GM18873 (cell line): ENCODE results near the gene MPDU1.

Experiments
- ATAC-seq: cut with Tn5 transposase; IDR thresholded peaks from one replicate; pipeline ENCODE4 v1.9.1; 2021; ENCODE audit warnings: mild to moderate bottlenecking, moderate library complexity, moderate number of reproducible peaks; ENCODE audit not compliant: unreplicated experiment, low FRiP score

Gene MPDU1

DNA sequence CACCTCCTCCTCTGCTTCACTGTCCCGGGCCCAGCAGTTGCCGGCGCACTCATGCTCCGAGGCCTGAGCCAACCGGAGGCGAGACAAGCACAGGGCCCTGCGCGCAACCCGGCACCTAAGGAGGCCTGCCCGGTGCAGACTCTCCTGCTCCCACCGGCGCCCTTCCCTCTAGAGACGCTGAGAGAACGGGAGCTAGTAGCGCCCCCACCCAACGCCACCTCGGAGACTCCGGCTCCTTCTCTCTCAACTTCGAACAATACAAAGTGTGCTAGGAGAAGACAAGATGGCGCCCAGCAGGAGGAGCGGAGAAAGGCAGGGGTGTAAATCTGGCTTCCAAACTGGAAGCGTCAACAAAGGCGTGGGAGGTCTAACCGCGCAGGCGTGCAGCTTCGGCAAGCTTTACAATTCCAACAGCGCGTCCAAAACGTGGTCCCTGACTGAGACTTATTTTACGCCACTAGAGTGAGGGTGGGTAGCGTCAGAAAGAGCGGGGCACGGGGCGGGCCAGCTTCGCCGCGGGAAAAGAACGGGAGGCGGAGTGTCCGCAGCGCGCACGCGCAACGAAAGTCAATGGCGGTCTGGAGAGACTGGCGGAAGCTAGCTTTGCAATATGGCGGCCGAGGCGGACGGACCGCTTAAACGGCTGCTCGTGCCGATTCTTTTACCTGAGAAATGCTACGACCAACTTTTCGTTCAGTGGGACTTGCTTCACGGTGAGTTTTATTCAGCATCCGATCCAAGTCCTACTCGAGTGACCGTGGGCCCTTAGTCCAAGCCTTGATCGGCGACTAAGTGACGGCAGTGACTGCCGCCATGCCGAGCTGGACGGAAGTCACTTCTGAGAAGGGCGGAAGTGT, at the start of gene MPDU1:
Gene MPDU1, plus strand, starts transcription at position 600 of the 857 bp plus-strand sequence. Its CDS starts 11 bp downstream, at position 611.
- ATAC-seq: peak; percentile 65

DNA sequence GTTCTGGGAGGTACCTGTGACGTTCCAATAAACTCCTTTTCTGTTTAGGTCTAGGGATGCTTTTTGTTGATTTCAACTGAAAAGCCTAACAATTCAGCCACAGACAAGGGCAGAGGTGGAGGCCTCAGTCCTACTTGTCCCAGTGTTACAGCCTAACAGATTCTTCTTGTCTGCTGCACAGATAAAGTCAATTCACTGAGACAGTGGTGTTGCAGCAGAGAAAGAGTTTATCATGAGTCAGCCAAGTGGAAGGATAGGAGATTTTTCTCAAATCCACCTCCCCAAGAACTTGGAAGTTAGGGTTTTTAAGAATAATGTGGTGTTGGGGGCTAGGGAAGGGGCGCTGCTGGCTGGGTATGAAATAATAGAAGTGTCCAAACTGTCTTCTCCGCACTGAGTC, 45.6 kb upstream of the MPDU1 start:
- no peak for ATAC-seq

DNA sequence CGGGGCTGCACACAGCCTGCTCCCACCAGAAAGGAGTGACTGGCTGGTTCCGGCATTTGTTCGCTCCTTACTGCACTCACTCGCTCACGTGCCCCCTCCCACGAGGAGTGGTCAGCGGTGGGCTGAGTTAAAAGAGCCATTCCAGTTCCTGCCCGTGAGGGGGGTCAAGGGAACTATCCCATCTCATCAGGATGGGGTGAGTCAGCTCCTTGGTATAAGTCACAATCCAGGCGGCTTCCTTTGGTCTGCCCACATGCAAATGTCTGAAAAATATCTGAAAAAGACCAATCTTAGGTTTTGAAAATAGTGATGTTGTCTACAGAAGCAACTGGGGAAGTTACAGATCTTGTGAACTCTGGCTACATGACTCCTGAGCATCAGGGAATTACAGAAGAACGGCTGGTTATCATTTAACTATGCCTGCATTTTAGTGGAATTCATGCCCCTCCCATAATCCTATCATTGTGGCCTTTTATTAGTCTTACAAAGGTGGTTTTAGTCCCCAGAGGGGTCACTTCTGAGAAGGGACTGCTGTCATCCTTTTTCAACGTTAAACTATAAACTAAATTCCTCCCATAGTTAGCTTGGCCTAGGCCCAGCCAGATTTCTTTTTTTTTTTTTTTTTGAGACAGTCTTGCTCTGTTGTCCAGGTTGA, 44.6 kb upstream of the MPDU1 start:
- no peak for ATAC-seq

DNA sequence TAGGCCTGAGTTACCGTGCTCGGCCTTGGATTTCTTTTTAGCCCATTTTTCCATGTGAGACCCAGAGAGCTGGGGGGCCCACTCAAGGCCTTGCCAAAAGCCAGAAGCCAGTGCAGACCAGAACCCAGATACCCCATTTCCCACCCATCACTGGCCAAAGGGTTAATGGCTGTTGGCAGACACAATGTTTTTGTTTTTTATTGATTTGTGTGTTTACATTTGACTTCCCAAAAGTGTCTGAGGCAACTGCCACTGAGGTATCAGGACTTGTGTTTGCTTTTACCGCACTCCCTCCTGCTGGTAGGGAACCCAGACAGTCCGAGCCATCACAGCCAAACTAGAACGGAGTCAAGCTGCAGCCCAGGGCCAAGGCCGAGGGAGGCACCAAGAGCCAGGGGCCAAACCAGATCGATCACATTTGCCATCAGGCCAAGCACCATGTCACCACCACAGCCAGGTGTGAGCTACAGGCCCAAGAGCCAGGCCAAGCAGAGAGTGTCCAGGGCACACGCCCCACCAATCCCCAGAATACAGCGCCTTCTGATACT, 42.5 kb upstream of the MPDU1 start:
- no peak for ATAC-seq

DNA sequence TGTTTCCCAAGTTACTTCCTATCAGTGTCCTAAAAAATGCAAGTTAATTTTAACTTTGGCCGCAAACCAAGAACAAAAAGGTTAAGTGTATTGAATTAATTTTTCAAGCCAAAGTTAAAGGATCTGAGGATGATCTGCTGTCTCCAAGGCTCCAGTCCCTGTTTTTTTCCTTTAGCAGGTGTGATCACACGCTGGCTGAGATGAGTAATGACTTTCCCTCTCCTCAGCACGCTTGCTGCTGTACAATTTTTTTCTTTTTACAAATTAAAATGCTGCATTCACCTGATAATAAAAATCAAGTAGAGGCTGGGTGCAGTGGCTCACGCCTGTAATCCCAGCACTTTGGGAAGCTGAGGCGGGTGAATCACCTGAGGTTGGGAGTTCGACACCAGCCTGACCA, 38.7 kb upstream of the MPDU1 start:
- no peak for ATAC-seq

DNA sequence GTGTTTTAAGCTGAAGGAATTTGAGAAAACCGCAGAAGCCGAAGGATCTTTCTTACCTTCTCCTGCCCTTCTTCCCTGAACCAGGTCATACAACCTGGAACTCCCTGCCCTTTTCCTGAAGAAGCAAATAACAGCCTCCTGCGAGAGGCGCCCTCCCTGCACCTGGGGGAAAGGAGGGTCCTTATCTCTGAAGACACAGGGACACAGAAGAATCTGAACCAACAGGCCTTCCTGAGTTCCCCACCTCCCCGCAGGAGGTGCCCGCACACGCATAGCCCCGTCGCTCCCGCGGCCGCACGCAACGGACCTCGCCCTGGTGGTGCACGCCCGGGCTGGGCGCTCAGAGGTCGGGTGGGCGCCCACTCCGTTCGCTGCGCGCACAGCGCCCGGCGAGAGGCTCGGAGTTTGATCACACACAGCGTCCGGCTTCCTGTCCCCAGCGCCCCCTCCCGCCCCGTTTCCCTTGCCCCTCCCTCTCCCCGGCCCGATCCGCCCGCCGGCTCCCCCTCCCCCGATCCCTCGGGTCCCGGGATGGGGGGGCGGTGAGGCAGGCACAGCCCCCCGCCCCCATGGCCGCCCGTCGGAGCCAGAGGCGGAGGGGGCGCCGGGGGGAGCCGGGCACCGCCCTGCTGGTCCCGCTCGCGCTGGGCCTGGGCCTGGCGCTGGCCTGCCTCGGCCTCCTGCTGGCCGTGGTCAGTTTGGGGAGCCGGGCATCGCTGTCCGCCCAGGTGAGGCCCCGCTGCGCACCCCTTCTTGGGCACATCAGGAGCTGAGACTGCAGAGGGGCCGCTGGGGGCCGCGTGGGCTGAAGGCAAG, 34.9 kb upstream of the MPDU1 start, which contains the start of gene TNFSF12:
Gene TNFSF12, plus strand, starts transcription at position 474 of the 816 bp plus-strand sequence. Its CDS starts 96 bp downstream, at position 570.
- ATAC-seq: no peak

DNA sequence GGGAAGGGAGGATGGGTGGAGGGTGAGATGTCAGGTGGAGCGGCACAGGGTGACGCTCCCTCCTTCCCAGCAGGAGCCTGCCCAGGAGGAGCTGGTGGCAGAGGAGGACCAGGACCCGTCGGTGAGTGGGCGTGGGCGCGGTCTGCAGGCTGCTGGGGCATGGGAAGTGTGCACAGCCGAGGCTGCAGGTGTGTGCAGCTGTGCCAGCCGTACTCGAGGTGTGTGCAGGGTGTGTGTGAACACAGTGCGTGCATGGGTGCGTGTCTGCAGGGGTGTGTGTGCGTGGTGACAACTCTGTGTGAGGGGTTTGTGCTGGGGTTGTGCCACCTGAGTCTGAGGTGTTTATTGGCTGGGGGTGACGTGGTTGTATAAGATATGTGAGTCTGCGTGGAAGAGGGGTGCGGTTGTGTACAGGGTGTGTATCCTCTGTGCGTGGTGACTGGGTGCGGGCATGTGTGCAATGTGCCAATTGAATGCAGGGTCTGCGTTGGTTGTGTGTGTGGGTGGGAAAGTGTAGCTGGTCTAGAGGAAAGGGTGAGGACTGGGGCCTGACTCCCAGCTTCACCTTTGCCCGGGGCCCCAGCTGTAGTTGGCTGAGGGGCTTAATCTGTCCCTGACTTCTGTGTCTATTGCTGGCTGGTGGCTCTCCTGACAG, 34.1 kb upstream of the MPDU1 start:
- no peak for ATAC-seq

DNA sequence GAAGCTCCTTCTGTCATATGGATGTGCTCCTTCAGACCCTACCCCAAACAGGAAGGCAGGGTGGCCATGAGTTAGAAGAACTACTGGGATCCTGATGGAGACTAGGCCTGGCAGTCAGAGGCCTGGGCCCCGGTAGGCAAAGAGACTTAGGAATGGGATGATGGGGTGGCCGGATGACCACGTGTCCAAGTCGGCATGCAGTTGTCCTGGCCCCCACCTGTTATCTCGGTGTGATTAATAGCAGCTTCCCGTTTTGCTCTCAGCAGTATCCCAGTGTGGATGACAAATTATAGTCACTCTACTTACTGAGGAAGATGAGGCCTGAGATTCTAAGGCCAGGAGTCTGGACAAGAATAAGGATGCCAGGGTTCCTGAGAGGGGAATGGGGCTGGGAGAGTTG, 33.3 kb upstream of the MPDU1 start:
- ATAC-seq: no peak

DNA sequence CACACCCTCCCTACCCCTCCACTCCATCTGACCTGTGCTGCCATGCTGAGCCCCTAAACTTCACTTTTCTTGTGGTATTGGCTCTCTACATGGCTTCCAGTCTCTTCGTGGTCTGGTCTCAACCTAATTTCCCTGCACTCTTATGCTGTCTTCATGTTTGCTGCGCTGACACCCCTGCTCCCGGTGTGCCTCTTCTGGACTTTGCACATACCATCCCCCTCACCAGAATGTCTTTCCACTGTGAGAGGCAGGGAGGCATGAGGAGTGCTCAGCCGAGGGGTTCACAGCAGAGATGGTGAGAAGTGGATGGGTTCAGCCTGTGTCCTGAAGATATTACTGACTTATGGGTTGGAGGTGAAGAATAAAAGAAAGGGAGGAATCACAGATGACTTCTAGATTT, 32.3 kb upstream of the MPDU1 start:
- ATAC-seq: no peak

DNA sequence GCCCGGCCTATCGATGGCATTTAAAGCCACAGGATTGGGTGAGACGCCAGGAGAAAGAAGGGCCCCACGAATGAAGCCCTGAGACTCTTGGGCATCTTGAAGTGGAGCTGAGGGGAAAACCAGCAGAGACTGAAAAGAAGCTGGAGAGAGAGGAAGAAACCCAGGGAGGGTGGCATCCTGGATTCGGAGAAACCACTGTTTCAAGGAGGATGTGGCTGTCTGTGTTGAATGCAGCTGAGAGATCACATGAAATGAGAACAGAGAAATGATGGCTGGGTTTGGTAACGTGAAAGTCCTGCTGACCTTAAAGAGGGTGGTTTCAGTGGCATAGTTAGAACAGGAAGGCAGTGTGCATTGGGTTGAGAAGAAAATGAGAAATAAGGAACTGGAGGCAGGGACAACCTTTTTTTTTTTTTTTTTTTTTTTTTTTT, 31.0 kb upstream of the MPDU1 start:
- ATAC-seq: peak; percentile 57

DNA sequence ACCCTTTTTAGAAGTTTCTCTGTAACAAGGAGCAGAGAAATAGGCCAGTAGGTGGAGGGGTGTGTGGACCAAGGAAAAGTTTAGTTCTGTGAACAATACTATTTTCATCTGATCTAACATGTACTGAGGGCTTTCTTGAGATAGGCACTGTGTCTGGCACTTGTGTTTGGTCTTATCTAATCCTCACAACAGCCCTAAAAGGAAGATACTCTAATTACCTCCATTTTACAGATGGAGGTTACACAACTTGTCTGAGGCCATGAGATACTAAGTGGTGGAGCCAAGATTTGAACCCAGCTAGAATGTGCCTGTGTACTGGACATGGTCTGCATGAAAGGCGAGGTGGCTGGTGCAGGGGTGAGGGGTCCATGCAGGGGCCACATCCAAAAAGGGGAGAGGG, 30.3 kb upstream of the MPDU1 start:
- ATAC-seq: no peak

DNA sequence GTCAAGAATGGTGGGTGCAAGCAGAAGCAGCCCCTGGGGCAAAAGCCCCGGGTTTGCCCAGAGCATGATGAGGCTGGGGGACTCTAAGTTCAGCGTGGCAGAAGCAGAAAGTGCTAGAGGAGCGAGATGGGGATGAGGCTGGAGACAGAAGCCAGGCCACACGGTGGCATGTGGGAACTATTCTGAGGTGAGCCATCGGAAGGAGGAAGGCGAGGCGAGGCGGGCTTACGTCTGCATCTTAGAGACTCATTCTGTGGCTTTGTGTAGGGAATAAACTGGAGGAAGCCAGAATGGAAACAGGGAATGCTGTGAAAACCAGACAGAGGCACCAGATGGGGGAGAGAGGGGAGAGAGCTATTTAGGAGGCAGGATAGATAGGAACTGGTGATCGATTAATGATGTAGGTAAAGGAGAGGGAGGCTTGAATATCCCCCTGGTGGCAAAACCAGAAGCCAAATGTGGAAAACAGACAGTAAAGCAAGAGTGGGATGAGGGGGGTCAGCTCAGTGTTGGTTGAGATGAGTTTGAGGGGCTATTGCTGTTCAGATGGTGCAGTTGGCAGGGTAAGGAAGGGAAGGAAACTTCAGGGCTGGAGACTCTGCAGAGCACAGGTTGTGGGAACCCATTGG, 28.2 kb upstream of the MPDU1 start:
- ATAC-seq: no peak

DNA sequence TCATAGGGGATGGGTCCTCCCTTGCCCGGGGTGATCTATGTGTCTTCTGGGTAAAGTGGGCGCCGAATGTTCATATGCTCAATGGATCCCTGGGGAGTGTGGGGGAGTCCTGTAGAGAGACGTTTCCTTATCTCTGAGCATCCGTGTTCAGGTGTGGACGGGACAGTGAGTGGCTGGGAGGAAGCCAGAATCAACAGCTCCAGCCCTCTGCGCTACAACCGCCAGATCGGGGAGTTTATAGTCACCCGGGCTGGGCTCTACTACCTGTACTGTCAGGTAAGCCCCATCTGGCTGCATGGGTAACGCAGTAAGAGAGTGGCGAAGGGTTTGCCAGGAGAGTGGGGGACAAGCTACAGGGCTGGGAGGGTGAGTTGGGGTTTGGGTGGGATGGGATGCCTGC, 27.0 kb upstream of the MPDU1 start:
- no peak for ATAC-seq

DNA sequence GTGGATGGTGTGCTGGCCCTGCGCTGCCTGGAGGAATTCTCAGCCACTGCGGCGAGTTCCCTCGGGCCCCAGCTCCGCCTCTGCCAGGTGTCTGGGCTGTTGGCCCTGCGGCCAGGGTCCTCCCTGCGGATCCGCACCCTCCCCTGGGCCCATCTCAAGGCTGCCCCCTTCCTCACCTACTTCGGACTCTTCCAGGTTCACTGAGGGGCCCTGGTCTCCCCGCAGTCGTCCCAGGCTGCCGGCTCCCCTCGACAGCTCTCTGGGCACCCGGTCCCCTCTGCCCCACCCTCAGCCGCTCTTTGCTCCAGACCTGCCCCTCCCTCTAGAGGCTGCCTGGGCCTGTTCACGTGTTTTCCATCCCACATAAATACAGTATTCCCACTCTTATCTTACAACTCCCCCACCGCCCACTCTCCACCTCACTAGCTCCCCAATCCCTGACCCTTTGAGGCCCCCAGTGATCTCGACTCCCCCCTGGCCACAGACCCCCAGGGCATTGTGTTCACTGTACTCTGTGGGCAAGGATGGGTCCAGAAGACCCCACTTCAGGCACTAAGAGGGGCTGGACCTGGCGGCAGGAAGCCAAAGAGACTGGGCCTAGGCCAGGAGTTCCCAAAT, 26.4 kb upstream of the MPDU1 start:
- ATAC-seq: no peak

DNA sequence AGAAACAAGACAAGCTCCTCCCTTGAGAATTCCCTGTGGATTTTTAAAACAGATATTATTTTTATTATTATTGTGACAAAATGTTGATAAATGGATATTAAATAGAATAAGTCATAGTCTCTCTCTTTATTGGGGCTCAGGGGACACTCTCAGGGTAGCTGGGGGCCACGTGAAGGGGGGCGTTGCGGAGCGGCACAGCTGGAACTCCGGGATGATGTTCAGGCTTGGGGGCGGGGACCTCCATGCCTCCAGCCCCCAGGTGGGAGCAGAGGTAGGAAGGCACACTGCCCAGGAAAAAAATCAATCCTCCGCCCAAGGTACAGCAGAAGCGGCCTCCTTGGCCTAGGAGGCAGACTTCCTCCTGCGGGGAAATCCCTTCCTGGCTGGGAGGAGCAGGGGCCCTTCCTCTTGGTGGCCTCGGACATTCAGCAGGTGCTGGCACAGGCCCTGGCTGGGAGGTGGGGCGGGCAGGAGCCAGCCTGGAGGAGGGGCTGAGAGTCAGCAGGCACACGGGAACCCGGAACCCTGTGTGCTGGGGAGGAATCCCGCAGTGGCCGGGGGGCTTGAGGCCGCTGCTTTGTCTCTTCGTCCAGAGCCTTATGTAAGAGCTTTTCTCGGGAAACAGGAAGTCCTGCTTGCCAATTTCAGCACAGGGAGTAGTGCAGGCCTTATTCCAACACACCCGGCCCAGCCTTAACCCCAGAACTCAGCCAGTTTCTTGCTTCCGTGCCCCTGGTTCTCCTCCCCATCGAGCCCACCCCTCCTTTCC, 25.7 kb upstream of the MPDU1 start:
- ATAC-seq: no peak

DNA sequence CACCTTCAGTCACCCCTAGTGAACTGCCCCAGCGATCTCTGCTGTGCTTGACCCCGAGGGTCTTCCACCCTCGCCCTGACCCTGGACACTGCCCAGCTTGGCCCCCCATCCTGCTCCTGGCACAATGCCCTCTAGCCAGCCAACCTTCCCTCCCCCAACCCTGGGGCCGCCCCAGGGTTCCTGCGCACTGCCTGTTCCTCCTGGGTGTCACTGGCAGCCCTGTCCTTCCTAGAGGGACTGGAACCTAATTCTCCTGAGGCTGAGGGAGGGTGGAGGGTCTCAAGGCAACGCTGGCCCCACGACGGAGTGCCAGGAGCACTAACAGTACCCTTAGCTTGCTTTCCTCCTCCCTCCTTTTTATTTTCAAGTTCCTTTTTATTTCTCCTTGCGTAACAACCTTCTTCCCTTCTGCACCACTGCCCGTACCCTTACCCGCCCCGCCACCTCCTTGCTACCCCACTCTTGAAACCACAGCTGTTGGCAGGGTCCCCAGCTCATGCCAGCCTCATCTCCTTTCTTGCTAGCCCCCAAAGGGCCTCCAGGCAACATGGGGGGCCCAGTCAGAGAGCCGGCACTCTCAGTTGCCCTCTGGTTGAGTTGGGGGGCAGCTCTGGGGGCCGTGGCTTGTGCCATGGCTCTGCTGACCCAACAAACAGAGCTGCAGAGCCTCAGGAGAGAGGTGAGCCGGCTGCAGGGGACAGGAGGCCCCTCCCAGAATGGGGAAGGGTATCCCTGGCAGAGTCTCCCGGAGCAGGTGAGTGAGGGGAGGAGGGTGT, 24.9 kb upstream of the MPDU1 start, which contains the start of gene TNFSF13:
Gene TNFSF13, plus strand, starts transcription at position 207 of the 776 bp plus-strand sequence. Its CDS starts 290 bp downstream, at position 497.
- ATAC-seq: no peak

DNA sequence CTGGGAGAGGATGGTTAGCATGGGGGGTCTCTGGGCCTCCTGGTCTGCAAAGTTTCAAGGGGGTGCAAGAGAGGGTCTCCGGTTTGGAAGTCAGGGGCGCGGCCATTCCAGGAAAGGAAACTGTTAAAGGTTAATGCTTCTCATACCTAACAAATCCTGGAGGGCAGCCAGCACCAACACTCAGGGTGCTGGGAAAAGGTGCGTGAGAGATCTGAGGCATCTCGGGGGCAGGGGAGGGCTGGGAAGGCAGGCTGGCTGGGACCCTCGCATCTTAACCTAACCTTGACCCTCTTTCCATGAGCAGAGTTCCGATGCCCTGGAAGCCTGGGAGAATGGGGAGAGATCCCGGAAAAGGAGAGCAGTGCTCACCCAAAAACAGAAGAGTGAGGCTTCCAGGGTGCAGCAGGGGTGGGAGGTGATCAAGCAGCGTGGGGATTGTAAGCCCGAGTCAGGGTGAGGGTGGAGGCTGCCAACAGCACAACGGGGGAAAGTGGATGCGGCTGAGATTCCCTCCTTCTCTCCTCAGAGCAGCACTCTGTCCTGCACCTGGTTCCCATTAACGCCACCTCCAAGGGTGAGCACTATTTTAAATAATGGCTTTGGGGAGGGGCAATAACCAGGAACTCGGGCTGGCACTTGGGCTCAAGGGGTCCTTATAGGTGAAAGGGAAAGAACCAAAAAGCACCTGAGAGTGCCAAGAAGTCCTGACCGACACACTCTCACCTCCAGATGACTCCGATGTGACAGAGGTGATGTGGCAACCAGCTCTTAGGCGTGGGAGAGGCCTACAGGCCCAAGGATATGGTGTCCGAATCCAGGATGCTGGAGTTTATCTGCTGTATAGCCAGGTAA, 24.1 kb upstream of the MPDU1 start:
- ATAC-seq: no peak
